GM12864 (cell line): ENCODE results near the gene ALDH1A2.

Source experiments
- DNase-seq: peaks from one replicate; pipeline ENCODE4 v3.0.0-alpha.2; 2011; ENCODE audit warnings: low read depth
- H3K4me3 ChIP-seq: 2 replicates; pipeline ENCODE4 v1.5.1; 2011; ENCODE audit warnings: mild to moderate bottlenecking, low read depth, low read length, control low read depth
- CTCF ChIP-seq: IDR thresholded peaks from 2 replicates; pipeline ENCODE4 v1.5.1; 2011; ENCODE audit warnings: low read depth, mild to moderate bottlenecking, moderate library complexity, low read length, control low read depth, inconsistent platforms; ENCODE audit errors: missing control alignments

Gene ALDH1A2

GRCh38 chr15:57946491-57947048 is 118.9 kb downstream of the ALDH1A2 start:
- DNase-seq = no peak
- no peak overlapping the region for H3K4me3 ChIP-seq
- no peak for TF ChIP-seq CTCF

- no peak overlapping the region for H3K4me3 ChIP-seq
- TF ChIP-seq CTCF = no peak
- no peak for DNase-seq
These were observed 119.9 kb downstream of the ALDH1A2 start for GRCh38 chr15:57945616-57946015.

- no peak for DNase-seq
- no peak for TF ChIP-seq CTCF
- H3K4me3 ChIP-seq = no peak overlapping the region
These were observed 121.6 kb downstream of the ALDH1A2 start for GRCh38 chr15:57943754-57944420.

GRCh38 chr15:57943171-57943570 is 122.3 kb downstream of the ALDH1A2 start:
- H3K4me3 ChIP-seq = no peak overlapping the region
- no peak for DNase-seq
- TF ChIP-seq CTCF = no peak

- no peak for DNase-seq
- no peak for TF ChIP-seq CTCF
- no peak overlapping the region for H3K4me3 ChIP-seq
These were observed 123.7 kb downstream of the ALDH1A2 start for GRCh38 chr15:57941816-57942215.

GRCh38 chr15:57932348-57932747 is 133.2 kb downstream of the ALDH1A2 start:
- DNase-seq = no peak
- TF ChIP-seq CTCF = no peak

GRCh38 chr15:57931570-57931969 is 133.9 kb downstream of the ALDH1A2 start:
- no peak overlapping the region for H3K4me3 ChIP-seq
- DNase-seq = no peak
- no peak for TF ChIP-seq CTCF

More at GRCh38 chr15:57932348-57932747, 133.2 kb downstream of the ALDH1A2 start:
- no peak overlapping the region for H3K4me3 ChIP-seq
